DOHH2 (cell line): Measurements from ENCODE around the gene ADCY7.

Source experiments
- H3F3A ChIP-seq: fragments of 200-600 bp; sonication (generic), shearing (Covaris generic); 2 replicates; pipeline ENCODE4 v1.6.0; 2016; ENCODE audit warnings: antibody characterized with exemption, mild to moderate bottlenecking; ENCODE audit not compliant: control insufficient read depth, insufficient read depth
- H3K27ac ChIP-seq: fragments of 200-600 bp; sonication (generic); 2 replicates; pipeline ENCODE4 v1.5.1; 2014; ENCODE audit warnings: low read depth, mild to moderate bottlenecking, low read length, moderate library complexity
- H3K27me3 ChIP-seq: fragments of 200-600 bp; sonication (generic); 2 replicates; pipeline ENCODE4 v1.6.1; 2014; ENCODE audit warnings: mild to moderate bottlenecking, low read length, mixed read lengths; ENCODE audit not compliant: control insufficient read depth
- H3K36me3 ChIP-seq: fragments of 200-600 bp; sonication (generic); 2 replicates; pipeline ENCODE4 v1.6.1; 2014; ENCODE audit warnings: mild to moderate bottlenecking, low read length, moderate library complexity, mixed read lengths; ENCODE audit not compliant: control insufficient read depth
- H3K4me1 ChIP-seq: fragments of 200-600 bp; sonication (generic); 2 replicates; pipeline ENCODE4 v1.6.1; 2014; ENCODE audit warnings: mild to moderate bottlenecking, low read length, mixed read lengths; ENCODE audit not compliant: control insufficient read depth
- H3K4me2 ChIP-seq: fragments of 200-600 bp; sonication (generic); 2 replicates; pipeline ENCODE4 v1.6.0; 2014; ENCODE audit warnings: mild to moderate bottlenecking, low read length, moderate library complexity
- H3K4me3 ChIP-seq: fragments of 200-600 bp; sonication (generic); 2 replicates; pipeline ENCODE4 v1.5.1; 2014; ENCODE audit warnings: mild to moderate bottlenecking, low read length, mixed read lengths
- H3K79me2 ChIP-seq: fragments of 200-600 bp; sonication (generic); 2 replicates; pipeline ENCODE4 v1.6.1; 2014; ENCODE audit warnings: mild to moderate bottlenecking, low read length, mixed read lengths; ENCODE audit not compliant: control insufficient read depth
- H3K9me2 ChIP-seq: fragments of 200-600 bp; sonication (generic); replicated peaks from 2 replicates; pipeline ENCODE4 v1.6.1; 2014; ENCODE audit warnings: mild to moderate bottlenecking, low read length, mixed read lengths; ENCODE audit not compliant: control insufficient read depth
- H3K9me3 ChIP-seq: fragments of 200-600 bp; sonication (generic); 2 replicates; pipeline ENCODE4 v1.6.1; 2014; ENCODE audit warnings: antibody characterized with exemption, low read length, mixed read lengths; ENCODE audit not compliant: control insufficient read depth, insufficient read depth
- H4K20me1 ChIP-seq: fragments of 200-600 bp; sonication (generic); 2 replicates; pipeline ENCODE4 v1.6.0; 2014; ENCODE audit warnings: low read depth, mild to moderate bottlenecking, antibody characterized with exemption, low read length, moderate library complexity; ENCODE audit not compliant: control insufficient read depth, insufficient read depth
- EZH2phosphoT487 ChIP-seq: fragments of 200-600 bp; sonication (generic); IDR thresholded peaks from 2 replicates; pipeline ENCODE4 v1.6.1; 2017; ENCODE audit warnings: borderline replicate concordance, mild to moderate bottlenecking, antibody characterized with exemption, low read length, moderate library complexity, mixed read lengths
- TF ChIP-seq, protein P1 (sequence below): fragments of 200-600 bp; sonication (generic); IDR thresholded peaks from one replicate; pipeline ENCODE4 v1.5.1; 2014; ENCODE audit warnings: antibody characterized with exemption, mild to moderate bottlenecking, low read depth, low read length; ENCODE audit not compliant: poor library complexity, severe bottlenecking

The ADCY7 gene

DNA sequence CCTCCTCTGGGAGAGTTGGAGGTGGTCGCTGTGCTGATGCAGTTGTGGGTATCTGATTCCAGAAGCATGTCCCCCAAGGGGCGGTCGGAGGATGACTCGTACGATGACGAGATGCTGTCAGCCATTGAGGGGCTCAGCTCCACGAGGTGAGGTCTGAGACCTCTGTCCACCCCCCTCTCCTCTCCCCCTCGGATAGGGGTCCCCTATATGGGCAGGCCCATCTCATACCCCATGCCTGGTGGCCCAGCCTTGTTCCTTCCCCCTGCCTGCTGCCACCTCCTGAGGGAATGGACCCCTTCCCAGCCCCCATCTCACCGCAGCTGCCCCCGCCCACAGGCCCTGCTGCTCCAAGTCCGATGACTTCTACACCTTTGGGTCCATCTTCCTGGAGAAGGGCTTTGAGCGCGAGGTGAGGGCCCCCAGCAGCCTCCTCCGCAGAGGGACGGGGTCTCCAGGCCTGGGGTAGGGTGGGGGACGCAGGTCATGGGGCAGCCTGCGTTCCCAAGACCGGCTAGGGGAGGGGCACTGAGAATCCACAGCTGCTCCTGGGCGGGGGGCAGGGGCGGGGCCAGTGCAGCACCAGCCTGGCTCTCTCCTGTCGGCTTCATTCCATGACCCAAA lies 39.2 kb downstream of the ADCY7 start:
- Histone ChIP-seq H3K27ac (no peak overlapping the region), H3K4me3 (no peak overlapping the region), H3K4me1 (no peaks in the 10 kb centered on the region), H3K4me2 (no peak overlapping the region), H3K9me2 (no peaks in the 10 kb centered on the region), H3K36me3 (no peaks in the 10 kb centered on the region), H3F3A (no peaks in the 10 kb centered on the region; the same call in 1 of the 2 replicates), H4K20me1 (no peaks in the 10 kb centered on the region), H3K79me2 (no peaks in the 10 kb centered on the region), H3K9me3 (no peaks in the 10 kb centered on the region), H3K27me3 (no peaks in the 10 kb centered on the region)
- TF ChIP-seq, protein P1, sequence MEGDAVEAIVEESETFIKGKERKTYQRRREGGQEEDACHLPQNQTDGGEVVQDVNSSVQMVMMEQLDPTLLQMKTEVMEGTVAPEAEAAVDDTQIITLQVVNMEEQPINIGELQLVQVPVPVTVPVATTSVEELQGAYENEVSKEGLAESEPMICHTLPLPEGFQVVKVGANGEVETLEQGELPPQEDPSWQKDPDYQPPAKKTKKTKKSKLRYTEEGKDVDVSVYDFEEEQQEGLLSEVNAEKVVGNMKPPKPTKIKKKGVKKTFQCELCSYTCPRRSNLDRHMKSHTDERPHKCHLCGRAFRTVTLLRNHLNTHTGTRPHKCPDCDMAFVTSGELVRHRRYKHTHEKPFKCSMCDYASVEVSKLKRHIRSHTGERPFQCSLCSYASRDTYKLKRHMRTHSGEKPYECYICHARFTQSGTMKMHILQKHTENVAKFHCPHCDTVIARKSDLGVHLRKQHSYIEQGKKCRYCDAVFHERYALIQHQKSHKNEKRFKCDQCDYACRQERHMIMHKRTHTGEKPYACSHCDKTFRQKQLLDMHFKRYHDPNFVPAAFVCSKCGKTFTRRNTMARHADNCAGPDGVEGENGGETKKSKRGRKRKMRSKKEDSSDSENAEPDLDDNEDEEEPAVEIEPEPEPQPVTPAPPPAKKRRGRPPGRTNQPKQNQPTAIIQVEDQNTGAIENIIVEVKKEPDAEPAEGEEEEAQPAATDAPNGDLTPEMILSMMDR, result no peak
- TF ChIP-seq EZH2phosphoT487, result no peak

DNA sequence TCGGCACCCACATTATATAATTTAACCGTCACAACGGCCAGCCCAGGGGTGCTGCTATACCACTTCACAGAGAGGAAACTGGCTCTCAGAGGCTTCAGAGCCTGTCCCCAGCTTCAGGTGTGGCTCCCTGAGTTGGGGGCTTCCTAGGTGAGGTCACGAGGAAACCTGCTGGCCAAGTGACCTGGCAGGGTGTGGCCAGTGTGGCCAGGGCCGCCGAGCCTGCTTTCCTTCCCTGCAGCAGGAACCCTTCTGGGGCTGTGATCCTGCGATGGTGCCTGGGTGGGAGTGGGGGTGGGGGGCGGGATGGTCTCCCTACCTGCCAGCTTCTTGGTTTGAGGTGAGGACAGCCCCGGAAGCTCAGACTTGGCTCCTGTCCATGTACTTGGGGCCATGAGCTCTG lies 39.9 kb downstream of the ADCY7 start:
- no peak overlapping the region for H3K27ac ChIP-seq
- no peak overlapping the region for H3K4me3 ChIP-seq
- no peaks in the 10 kb centered on the region for H3K9me2 ChIP-seq
- no peaks in the 10 kb centered on the region for H3K79me2 ChIP-seq
- H3K36me3 ChIP-seq, result no peaks in the 10 kb centered on the region
- H4K20me1 ChIP-seq, result no peaks in the 10 kb centered on the region
- H3K4me1 ChIP-seq, result no peaks in the 10 kb centered on the region
- no peak overlapping the region for H3K4me2 ChIP-seq
- TF ChIP-seq EZH2phosphoT487, result no peak
- TF ChIP-seq, protein P1, result no peak
- no peaks in the 10 kb centered on the region for H3K9me3 ChIP-seq
- no peaks in the 10 kb centered on the region; the same call in 1 of the 2 replicates for H3F3A ChIP-seq
- H3K27me3 ChIP-seq, result no peaks in the 10 kb centered on the region

DNA sequence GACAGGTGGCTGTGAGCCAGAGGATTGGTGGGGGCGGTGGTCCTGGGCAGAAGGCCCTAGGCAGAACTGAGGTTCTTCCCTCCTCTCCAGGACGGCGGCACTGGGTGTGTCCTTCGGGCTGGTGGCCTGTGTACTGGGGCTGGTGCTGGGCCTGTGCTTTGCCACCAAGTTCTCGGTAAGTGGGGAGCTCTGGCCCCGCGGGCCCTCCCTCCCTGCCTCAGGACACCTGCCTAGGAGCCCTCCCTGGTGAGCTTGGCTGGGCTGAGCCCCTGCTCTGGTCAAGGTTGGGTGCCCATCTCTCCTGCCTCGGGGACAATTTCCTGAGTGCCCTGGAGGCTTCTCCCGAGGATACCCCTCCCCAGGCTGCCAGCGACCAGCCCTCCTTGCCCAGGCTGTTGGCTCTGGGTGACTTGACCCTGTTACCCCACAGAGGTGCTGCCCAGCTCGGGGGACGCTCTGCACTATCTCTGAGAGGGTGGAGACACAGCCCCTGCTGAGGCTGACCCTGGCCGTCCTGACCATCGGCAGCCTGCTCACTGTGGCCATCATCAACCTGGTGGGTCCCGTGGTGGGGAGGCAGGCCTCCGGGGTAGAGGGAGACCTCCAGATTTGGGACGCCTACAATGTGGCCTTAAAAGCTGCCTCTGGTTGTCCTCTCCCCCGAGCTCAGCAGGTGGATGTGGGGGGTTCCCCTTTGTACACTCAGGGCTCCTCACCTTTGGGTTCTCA lies 42.0 kb downstream of the ADCY7 start:
- Histone ChIP-seq H3K9me3 (no peaks in the 10 kb centered on the region), H3K4me1 (no peaks in the 10 kb centered on the region), H4K20me1 (no peaks in the 10 kb centered on the region), H3K27me3 (no peaks in the 10 kb centered on the region), H3K27ac (no peak overlapping the region), H3K36me3 (peaks cover 3% of the 10 kb centered on the region; the same call in 1 of the 2 replicates), H3F3A (no peaks in the 10 kb centered on the region; the same call in 1 of the 2 replicates), H3K9me2 (no peaks in the 10 kb centered on the region), H3K4me3 (no peak overlapping the region), H3K79me2 (no peaks in the 10 kb centered on the region), H3K4me2 (no peak overlapping the region)
- TF ChIP-seq EZH2phosphoT487, result no peak
- TF ChIP-seq, protein P1, result no peak
